ENCODE measurements around the gene TEX35.

Gene TEX35

GRCh38 chr1:178509414-178510007 is 3.4 kb upstream of the TEX35 start:
- no peak for DNase-seq (ENCODE audit: extremely low read depth, insufficient read length)
- TF ChIP-seq CTCF (IDR thresholded peaks at IDR 0.05; ENCODE audit: insufficient read depth, low read length, poor library complexity, severe bottlenecking): no peak
- 0 out of 2 replicates have a peak, but pooled peaks cover 1% of the 10 kb centered on the region for H3K27me3 ChIP-seq (replicated peaks; ENCODE audit: control insufficient read depth, insufficient read depth, low read length)
- H3K36me3 ChIP-seq (ENCODE audit: control insufficient read depth, insufficient read depth, low read length): no peaks in the 10 kb centered on the region
- no peak overlapping the region for H3K4me3 ChIP-seq (replicated peaks; ENCODE audit: low read depth, low read length)

GRCh38 chr1:178510155-178510554 is 2.8 kb upstream of the TEX35 start:
- H3K27me3 ChIP-seq (replicated peaks; ENCODE audit: control insufficient read depth, insufficient read depth, low read length): 0 out of 2 replicates have a peak, but pooled peaks cover 1% of the 10 kb centered on the region
- H3K36me3 ChIP-seq (ENCODE audit: control insufficient read depth, insufficient read depth, low read length): no peaks in the 10 kb centered on the region
- DNase-seq (ENCODE audit: extremely low read depth, insufficient read length): no peak
- TF ChIP-seq CTCF (IDR thresholded peaks at IDR 0.05; ENCODE audit: insufficient read depth, low read length, poor library complexity, severe bottlenecking): no peak
- no peak overlapping the region for H3K4me3 ChIP-seq (replicated peaks; ENCODE audit: low read depth, low read length)

- Histone ChIP-seq H3K4me3 (replicated peaks; ENCODE audit: low read depth, low read length) (no peak overlapping the region), H3K36me3 (ENCODE audit: control insufficient read depth, insufficient read depth, low read length) (no peaks in the 10 kb centered on the region), H3K27me3 (replicated peaks; ENCODE audit: control insufficient read depth, insufficient read depth, low read length) (0 out of 2 replicates have a peak, but pooled peaks cover 1% of the 10 kb centered on the region)
- no peak for DNase-seq (ENCODE audit: extremely low read depth, insufficient read length)
- TF ChIP-seq CTCF (IDR thresholded peaks at IDR 0.05; ENCODE audit: insufficient read depth, low read length, poor library complexity, severe bottlenecking): no peak
Measured at GRCh38 chr1:178513278-178513983, 522 bp downstream of the TEX35 start.

- DNase-seq (ENCODE audit: extremely low read depth, insufficient read length): no peak
- Histone ChIP-seq H3K4me3 (replicated peaks; ENCODE audit: low read depth, low read length) (no peak overlapping the region), H3K27me3 (replicated peaks; ENCODE audit: control insufficient read depth, insufficient read depth, low read length) (0 out of 2 replicates have a peak, but pooled peaks cover 1% of the 10 kb centered on the region), H3K36me3 (ENCODE audit: control insufficient read depth, insufficient read depth, low read length) (no peaks in the 10 kb centered on the region)
- no peak for TF ChIP-seq CTCF (IDR thresholded peaks at IDR 0.05; ENCODE audit: insufficient read depth, low read length, poor library complexity, severe bottlenecking)
Measured at GRCh38 chr1:178516110-178516509, 3.2 kb downstream of the TEX35 start.

- Histone ChIP-seq H3K27me3 (replicated peaks; ENCODE audit: control insufficient read depth, insufficient read depth, low read length) (no peaks in the 10 kb centered on the region), H3K4me3 (replicated peaks; ENCODE audit: low read depth, low read length) (no peak overlapping the region), H3K36me3 (ENCODE audit: control insufficient read depth, insufficient read depth, low read length) (no peaks in the 10 kb centered on the region)
- DNase-seq (ENCODE audit: extremely low read depth, insufficient read length): no peak
- no peak for TF ChIP-seq CTCF (IDR thresholded peaks at IDR 0.05; ENCODE audit: insufficient read depth, low read length, poor library complexity, severe bottlenecking)
Measured at GRCh38 chr1:178518894-178519293, 6.0 kb downstream of the TEX35 start.

Measured in GM06990 (cell line).